ENCODE measurements around the gene KLHL22.
"Not testable (repeated sequence)": the region's sequence is repeated elsewhere in the genome, so short reads cannot be mapped to it uniquely, and the experiment has no call there.

DNA sequence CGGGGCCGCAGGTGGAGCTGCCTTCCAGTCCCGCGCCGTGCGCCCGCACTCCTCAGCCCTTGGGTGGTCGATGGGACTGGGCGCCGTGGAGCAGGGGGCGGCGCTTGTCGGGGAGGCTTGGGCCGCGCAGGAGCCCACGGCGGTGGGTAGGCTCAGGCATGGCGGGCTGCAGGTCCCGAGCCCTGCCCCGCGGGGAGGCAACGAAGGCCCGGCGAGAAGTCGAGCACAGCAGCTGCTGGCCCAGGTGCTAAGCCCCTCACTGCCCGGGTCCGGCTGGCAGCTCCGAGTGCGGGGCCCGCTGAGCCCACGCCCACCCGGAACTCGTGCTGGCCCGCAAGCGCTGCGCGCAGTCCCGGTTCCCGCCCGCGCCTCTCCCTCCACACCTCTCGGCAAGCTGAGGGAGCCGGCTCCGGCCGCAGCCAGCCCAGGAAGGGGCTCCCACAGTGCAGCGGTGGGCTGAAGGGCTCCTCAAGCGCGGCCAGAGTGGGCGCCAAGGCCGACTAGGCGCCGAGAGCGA lies 103.2 kb downstream of the KLHL22 start:
- TF ChIP-seq, protein P1, sequence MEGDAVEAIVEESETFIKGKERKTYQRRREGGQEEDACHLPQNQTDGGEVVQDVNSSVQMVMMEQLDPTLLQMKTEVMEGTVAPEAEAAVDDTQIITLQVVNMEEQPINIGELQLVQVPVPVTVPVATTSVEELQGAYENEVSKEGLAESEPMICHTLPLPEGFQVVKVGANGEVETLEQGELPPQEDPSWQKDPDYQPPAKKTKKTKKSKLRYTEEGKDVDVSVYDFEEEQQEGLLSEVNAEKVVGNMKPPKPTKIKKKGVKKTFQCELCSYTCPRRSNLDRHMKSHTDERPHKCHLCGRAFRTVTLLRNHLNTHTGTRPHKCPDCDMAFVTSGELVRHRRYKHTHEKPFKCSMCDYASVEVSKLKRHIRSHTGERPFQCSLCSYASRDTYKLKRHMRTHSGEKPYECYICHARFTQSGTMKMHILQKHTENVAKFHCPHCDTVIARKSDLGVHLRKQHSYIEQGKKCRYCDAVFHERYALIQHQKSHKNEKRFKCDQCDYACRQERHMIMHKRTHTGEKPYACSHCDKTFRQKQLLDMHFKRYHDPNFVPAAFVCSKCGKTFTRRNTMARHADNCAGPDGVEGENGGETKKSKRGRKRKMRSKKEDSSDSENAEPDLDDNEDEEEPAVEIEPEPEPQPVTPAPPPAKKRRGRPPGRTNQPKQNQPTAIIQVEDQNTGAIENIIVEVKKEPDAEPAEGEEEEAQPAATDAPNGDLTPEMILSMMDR (IDR thresholded peaks at IDR 0.05), result not testable (repeated sequence)
- TF ChIP-seq EZH2phosphoT487, EZH2 (IDR thresholded peaks at IDR 0.05): not testable (repeated sequence)
